ENCODE measurements around the gene ACR. TPM values are rescaled to one million over a fixed set of nuclear protein-coding genes. Genes with fewer than 3 reads are reported as not detected.

The ACR gene
- total RNA-seq (1.6 TPM), polyA plus RNA-seq (ENCODE audit: insufficient read depth, low read depth, low replicate concordance) (1.0 TPM)
- long read RNA-seq, donor 1: 0 reads
- long read RNA-seq, donor 2: 0 reads
- long read RNA-seq, donor 3: 0 reads
- long read RNA-seq, donor 4, partial matches to known transcripts: 16 of 16 reads
- long read RNA-seq, donor 4, other reads (novel, unspliced or antisense): 0 of 16 reads
- long read RNA-seq, donor 5: 0 reads
- long read RNA-seq, donor 6: 0 reads
- long read RNA-seq, donor 7, partial matches to known transcripts: 1 of 2 reads
- long read RNA-seq, donor 7, other reads (novel, unspliced or antisense): 1 of 2 reads
- long read RNA-seq, donor 8: 0 reads
- long read RNA-seq, donor 9: 0 reads
- long read RNA-seq, donor 10: 0 reads

GRCh38 chr22:50737728-50738648 lies at the start of gene ACR:
Gene ACR (plus strand): TSS chr22:50738204. CDS start chr22:50738236, 32 bp downstream.
- FAIRE-seq (no peak), DNase-seq (peak in 2 of 5 donors; percentile 22 to 46)
- TF ChIP-seq, protein P1, sequence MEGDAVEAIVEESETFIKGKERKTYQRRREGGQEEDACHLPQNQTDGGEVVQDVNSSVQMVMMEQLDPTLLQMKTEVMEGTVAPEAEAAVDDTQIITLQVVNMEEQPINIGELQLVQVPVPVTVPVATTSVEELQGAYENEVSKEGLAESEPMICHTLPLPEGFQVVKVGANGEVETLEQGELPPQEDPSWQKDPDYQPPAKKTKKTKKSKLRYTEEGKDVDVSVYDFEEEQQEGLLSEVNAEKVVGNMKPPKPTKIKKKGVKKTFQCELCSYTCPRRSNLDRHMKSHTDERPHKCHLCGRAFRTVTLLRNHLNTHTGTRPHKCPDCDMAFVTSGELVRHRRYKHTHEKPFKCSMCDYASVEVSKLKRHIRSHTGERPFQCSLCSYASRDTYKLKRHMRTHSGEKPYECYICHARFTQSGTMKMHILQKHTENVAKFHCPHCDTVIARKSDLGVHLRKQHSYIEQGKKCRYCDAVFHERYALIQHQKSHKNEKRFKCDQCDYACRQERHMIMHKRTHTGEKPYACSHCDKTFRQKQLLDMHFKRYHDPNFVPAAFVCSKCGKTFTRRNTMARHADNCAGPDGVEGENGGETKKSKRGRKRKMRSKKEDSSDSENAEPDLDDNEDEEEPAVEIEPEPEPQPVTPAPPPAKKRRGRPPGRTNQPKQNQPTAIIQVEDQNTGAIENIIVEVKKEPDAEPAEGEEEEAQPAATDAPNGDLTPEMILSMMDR (IDR thresholded peaks at IDR 0.05; ENCODE audit: borderline replicate concordance, extremely low read depth, insufficient read depth): no peak
- Histone ChIP-seq H3K27ac (ENCODE audit: low read depth in 2 of 2, low read length in 2 of 2) (no peak within 1 kb of the TSS), H3K27me3 (ENCODE audit: control insufficient read depth, insufficient read depth, low read length) (no peaks in the 10 kb centered on the region), H3K4me3 (ENCODE audit: low read length in 3 of 3) (no peak within 1 kb of the TSS), H3K36me3 (ENCODE audit: control insufficient read depth in 2 of 3, insufficient read depth in 3 of 3, low read length in 3 of 3) (no peaks in the 10 kb centered on the region), H3K4me1 (ENCODE audit: control insufficient read depth in 2 of 3, insufficient read depth in 2 of 3, low read depth in 1 of 3, low read length in 3 of 3) (no peaks in the 10 kb centered on the region), H3K9ac (ENCODE audit: low read length in 3 of 3) (no peak within 1 kb of the TSS), H3K9me3 (ENCODE audit: control insufficient read depth in 2 of 3, insufficient read depth in 1 of 3, low read length in 3 of 3) (no peaks in the 10 kb centered on the region)
- intact Hi-C loops (cut with DNase I): no loop called here

DNA sequence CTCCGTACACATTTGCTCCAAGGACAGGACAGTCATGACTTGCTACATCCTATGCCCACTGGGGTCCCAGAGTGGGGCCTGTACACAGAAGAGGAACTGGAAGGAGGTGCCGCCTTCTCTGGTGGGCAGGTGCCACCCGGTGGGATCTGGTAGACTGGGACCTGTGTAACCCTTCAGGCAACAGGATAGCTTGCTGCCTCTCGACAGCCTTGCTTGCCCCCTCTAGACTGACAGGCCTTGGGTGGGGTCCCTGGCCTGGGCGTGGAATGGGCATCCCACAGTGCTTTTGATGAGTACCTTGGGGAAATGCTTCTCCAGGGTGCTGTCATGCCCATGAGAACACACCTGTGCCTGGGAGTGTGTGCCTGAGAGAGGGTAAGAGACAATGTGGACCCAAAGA lies 49.6 kb upstream of the ACR start:
- H3K4me1 ChIP-seq (ENCODE audit: control insufficient read depth in 2 of 3, insufficient read depth in 2 of 3, low read depth in 1 of 3, low read length in 3 of 3): peaks cover 0 to 2% (median 0%) of the 10 kb centered on the region in 3 donors
- no peaks in the 10 kb centered on the region for H3K36me3 ChIP-seq (ENCODE audit: control insufficient read depth in 2 of 3, insufficient read depth in 3 of 3, low read length in 3 of 3)
- H3K9ac ChIP-seq (ENCODE audit: low read length in 3 of 3): no peak overlapping the region
- no peaks in the 10 kb centered on the region for H3K9me3 ChIP-seq (ENCODE audit: control insufficient read depth in 2 of 3, insufficient read depth in 1 of 3, low read length in 3 of 3)
- DNase-seq: peak in 1 of 5 donors; percentile 15
- no peaks in the 10 kb centered on the region for H3K27me3 ChIP-seq (ENCODE audit: control insufficient read depth, insufficient read depth, low read length)
- no peak overlapping the region for H3K27ac ChIP-seq (ENCODE audit: low read depth in 2 of 2, low read length in 2 of 2)
- TF ChIP-seq, protein P1 (IDR thresholded peaks at IDR 0.05; ENCODE audit: borderline replicate concordance, extremely low read depth, insufficient read depth): no peak
- intact Hi-C loops (cut with DNase I): no loop called here
- no peak for FAIRE-seq
- no peak overlapping the region for H3K4me3 ChIP-seq (ENCODE audit: low read length in 3 of 3)

DNA sequence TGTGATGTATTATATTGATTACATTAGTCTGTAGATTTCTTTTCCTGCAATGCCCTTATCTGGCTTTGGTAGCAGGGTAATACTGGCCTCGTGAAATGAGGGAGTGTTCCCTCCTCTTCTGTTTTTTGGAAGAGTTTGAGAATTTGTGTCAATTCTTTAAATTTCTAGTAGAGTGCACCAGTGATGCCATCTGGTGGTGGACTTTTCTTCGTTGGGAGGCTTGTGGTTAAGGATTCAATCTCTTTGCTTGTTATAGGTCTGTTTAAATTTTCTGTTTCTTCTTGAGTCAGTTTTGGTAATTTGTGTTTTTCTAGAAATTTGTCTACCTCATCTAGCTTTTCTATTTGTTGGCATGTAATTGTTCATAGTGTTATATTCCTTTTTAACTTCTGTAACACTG lies 46.5 kb upstream of the ACR start:
- Histone ChIP-seq H3K9me3 (ENCODE audit: control insufficient read depth in 2 of 3, insufficient read depth in 1 of 3, low read length in 3 of 3) (no peaks in the 10 kb centered on the region), H3K27me3 (ENCODE audit: control insufficient read depth, insufficient read depth, low read length) (no peaks in the 10 kb centered on the region), H3K4me1 (ENCODE audit: control insufficient read depth in 2 of 3, insufficient read depth in 2 of 3, low read depth in 1 of 3, low read length in 3 of 3) (no peaks in the 10 kb centered on the region), H3K4me3 (ENCODE audit: low read length in 3 of 3) (no peak overlapping the region), H3K36me3 (ENCODE audit: control insufficient read depth in 2 of 3, insufficient read depth in 3 of 3, low read length in 3 of 3) (no peaks in the 10 kb centered on the region), H3K27ac (ENCODE audit: low read depth in 2 of 2, low read length in 2 of 2) (no peak overlapping the region), H3K9ac (ENCODE audit: low read length in 3 of 3) (no peak overlapping the region)
- TF ChIP-seq, protein P1 (IDR thresholded peaks at IDR 0.05; ENCODE audit: borderline replicate concordance, extremely low read depth, insufficient read depth): peak; percentile 12
- intact Hi-C loops (cut with DNase I): no loop called here
- DNase-seq (no peak), FAIRE-seq (no peak)

All from kidney (tissue), 22 donors.